GM06990 (cell line): ENCODE data around the gene ZBP1.

Experiments used
- DNase-seq: peaks from one replicate; pipeline ENCODE4 v3.0.0-alpha.2; 2011; ENCODE audit not compliant: insufficient read length; ENCODE audit errors: extremely low read depth
- H3K27me3 ChIP-seq: replicated peaks from 2 replicates; pipeline ENCODE4 v1.6.0; 2011; ENCODE audit warnings: low read length; ENCODE audit not compliant: control insufficient read depth, insufficient read depth
- H3K36me3 ChIP-seq: 2 replicates; pipeline ENCODE4 v1.5.1; 2011; ENCODE audit warnings: low read length; ENCODE audit not compliant: control insufficient read depth, insufficient read depth
- H3K4me3 ChIP-seq: replicated peaks from 2 replicates; pipeline ENCODE4 v1.5.1; 2011; ENCODE audit warnings: low read depth, mild to moderate bottlenecking, control low read depth, low read length
- TF ChIP-seq, protein P1 (sequence below): IDR thresholded peaks from 2 replicates; pipeline ENCODE4 v1.5.1; 2011; ENCODE audit warnings: low read length, control low read depth, mild to moderate bottlenecking, inconsistent platforms; ENCODE audit not compliant: insufficient read depth, poor library complexity, severe bottlenecking

The ZBP1 gene

DNA sequence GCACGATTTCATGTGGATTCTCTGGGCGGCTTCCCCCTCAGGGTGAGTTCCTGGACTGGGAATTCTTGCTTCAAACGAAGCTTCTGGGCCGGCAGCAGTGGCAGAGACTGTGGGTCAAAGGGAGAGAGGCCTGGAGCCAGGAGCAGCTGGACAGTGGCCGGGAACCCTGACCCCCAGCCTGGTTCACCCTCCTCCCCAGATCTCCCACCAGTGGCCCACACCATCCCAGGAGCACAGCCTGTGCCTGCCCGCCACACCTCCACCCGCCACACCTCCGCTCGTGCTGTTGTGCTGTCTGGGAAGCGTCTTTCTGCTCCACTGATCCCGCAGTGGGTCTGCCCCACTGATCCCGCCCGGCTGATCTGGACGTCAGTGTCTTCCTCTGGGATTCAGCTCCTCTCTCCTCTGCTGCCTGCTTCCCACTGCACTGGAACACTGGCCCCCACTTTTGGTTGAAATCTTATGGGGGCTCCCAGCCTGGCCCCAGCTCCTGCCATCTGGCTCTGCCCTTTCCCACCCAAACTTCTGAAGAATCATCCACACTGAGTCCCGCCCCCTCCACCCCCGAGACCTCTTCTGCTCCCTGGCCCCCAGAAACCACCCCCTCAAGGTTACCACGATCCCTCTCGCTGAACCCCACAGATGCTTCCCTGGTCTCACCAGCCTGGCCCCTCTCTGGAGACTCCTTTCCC is 9.8 kb downstream of the ZBP1 start:
- Histone ChIP-seq H3K4me3 (no peak overlapping the region), H3K36me3 (peaks cover 2% of the 10 kb centered on the region), H3K27me3 (no peaks in the 10 kb centered on the region)
- TF ChIP-seq, protein P1, sequence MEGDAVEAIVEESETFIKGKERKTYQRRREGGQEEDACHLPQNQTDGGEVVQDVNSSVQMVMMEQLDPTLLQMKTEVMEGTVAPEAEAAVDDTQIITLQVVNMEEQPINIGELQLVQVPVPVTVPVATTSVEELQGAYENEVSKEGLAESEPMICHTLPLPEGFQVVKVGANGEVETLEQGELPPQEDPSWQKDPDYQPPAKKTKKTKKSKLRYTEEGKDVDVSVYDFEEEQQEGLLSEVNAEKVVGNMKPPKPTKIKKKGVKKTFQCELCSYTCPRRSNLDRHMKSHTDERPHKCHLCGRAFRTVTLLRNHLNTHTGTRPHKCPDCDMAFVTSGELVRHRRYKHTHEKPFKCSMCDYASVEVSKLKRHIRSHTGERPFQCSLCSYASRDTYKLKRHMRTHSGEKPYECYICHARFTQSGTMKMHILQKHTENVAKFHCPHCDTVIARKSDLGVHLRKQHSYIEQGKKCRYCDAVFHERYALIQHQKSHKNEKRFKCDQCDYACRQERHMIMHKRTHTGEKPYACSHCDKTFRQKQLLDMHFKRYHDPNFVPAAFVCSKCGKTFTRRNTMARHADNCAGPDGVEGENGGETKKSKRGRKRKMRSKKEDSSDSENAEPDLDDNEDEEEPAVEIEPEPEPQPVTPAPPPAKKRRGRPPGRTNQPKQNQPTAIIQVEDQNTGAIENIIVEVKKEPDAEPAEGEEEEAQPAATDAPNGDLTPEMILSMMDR, result no peak
- no peak for DNase-seq

DNA sequence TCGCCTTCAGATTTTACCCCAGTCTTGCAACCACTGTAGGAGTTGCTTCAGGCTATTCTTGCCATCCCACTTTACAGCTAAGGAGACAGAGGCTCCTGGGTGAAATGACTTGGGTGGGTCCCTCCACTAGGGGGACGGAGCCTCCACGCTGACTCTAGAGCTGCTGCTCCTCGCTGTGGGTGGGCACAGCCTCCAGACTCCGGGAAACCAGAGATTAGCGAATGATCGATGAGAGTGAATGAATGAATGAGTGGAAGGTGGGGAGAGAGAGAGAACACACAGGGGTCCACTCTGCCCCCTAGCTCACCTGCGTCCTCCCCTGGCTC is 10.4 kb downstream of the ZBP1 start:
- Histone ChIP-seq H3K27me3 (no peaks in the 10 kb centered on the region), H3K4me3 (no peak overlapping the region), H3K36me3 (peaks cover 2% of the 10 kb centered on the region)
- no peak for DNase-seq
- TF ChIP-seq, protein P1, result no peak

DNA sequence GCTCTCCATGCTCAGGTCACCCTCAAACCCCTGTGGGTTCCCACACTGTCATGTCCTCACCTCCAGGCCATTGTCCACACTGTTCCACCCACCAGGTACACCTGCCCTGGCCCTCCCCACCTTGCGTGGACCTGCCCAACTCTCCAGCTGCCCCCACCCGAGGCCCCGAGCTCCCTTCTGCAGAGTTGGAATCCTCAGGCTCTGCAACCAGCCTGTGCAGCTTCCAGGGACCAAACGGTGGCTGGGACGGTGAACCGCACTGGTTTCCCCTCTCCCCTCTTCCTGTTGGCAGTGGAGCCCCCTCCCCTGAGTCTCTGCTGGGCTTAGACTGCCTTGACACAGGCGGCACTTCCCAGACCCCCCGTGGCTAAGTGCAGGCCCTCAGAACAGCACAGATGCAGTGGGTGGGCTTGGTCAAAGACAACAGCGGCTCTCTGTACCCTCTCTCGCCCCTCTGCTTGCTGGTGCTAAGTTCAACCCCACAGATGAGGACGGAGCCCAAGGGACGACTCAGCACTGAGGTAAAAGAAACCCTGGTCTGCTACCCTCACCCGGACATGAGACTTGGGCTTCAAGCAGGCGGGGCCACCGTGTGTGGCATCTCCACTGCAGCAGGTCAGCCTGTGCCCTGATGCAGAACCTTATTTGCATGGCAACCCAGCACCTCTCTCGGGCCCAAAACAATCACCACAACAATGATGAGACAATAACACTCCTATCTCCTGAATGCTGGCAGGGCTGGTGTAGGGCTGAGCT is 11.0 kb downstream of the ZBP1 start:
- no peaks in the 10 kb centered on the region; the same call in 1 of the 2 replicates for H3K36me3 ChIP-seq
- TF ChIP-seq, protein P1, result no peak
- no peak for DNase-seq
- no peaks in the 10 kb centered on the region for H3K27me3 ChIP-seq
- no peak overlapping the region for H3K4me3 ChIP-seq

DNA sequence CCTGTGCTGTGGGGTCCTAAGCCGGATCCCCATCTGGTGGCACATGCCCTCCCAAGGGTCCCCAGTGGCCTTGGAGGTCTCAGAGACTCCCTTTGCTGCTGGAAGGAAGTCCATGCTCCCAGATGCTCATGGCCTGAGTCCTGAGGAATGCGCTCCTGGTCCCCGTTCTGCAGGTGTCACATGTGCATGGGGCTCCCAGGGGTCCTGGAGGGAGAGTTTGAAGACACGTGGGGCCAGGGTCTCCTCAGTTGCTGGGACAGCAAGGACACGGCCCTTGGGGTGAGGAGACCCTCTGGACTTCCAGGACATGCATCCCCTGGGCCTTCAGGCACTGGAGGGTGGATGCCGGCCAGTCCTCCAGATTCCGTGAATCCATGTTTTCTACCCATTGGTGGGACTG is 11.7 kb downstream of the ZBP1 start:
- TF ChIP-seq, protein P1, result no peak
- H3K36me3 ChIP-seq, result no peaks in the 10 kb centered on the region; the same call in 1 of the 2 replicates
- no peak overlapping the region for H3K4me3 ChIP-seq
- no peaks in the 10 kb centered on the region for H3K27me3 ChIP-seq
- no peak for DNase-seq

DNA sequence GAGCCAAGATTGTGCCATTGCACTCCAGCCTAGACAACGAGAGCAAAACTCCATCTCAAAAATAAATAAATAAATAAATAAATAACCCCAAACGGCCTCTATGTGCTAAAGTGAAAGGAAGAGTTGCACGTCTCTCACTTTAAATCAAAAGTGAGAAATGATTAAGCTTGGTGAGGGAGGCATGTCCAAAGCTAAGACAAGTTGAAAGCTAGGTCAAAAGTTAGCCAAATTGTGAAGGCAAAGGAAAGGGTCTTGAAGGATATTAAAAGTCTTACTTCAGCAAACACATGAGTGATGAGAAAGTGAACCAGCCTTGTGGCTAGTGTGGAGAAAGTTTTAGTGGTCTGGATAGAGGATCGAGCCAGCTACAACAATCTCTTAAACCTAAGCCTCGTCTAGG is 14.3 kb downstream of the ZBP1 start:
- Histone ChIP-seq H3K27me3 (no peaks in the 10 kb centered on the region), H3K36me3 (no peaks in the 10 kb centered on the region), H3K4me3 (no peak overlapping the region)
- DNase-seq, result no peak
- TF ChIP-seq, protein P1, result no peak

DNA sequence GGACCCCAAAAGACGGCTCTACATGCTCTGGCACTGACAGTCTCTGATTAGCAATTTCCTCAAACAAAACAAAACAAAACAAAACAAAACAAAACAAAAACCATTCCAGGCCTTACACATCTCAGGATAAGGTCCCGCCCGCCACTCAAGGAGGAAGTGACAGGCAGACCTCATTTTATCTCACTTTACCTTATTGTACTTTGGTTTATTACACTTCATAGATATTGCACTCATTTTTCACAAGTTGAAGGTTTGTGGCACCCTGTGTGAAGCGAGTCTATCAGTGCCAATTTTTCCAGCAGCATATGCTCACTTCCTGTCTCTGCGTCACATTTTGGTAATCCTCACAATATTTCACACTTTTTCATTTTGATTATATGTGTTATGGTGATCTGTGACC is 15.2 kb downstream of the ZBP1 start:
- H3K27me3 ChIP-seq, result no peaks in the 10 kb centered on the region
- TF ChIP-seq, protein P1, result no peak

More for the DNA sequence above, 15.2 kb downstream of the ZBP1 start:
- no peak for DNase-seq
- Histone ChIP-seq H3K4me3 (no peak overlapping the region), H3K36me3 (no peaks in the 10 kb centered on the region)
